Nephron (organoid): ENCODE results near the gene CNKSR3.

Experiments used
- H3K27ac Mint-ChIP-seq, 3 experiments: 2 replicates each; pipeline ENCODE4 v1.8.0; 2020; ENCODE audit warnings: mixed read lengths in 3 of 3, mild to moderate bottlenecking in 2 of 3, moderate library complexity in 1 of 3
- H3K27me3 Mint-ChIP-seq: 2 replicates; pipeline ENCODE4 v1.8.0; 2021; ENCODE audit warnings: low read depth, mild to moderate bottlenecking, moderate library complexity, mixed read lengths
- H3K36me3 Mint-ChIP-seq: 2 replicates; pipeline ENCODE4 v1.8.0; 2020; ENCODE audit warnings: low read depth, mixed read lengths
- H3K4me1 Mint-ChIP-seq: 2 replicates; pipeline ENCODE4 v1.8.0; 2020; ENCODE audit warnings: mixed read lengths
- H3K4me3 Mint-ChIP-seq, 3 experiments: 2 replicates each; pipeline ENCODE4 v1.8.0; 2020; ENCODE audit warnings: mild to moderate bottlenecking in 3 of 3, mixed read lengths in 3 of 3, moderate library complexity in 2 of 3
- H3K9me3 Mint-ChIP-seq: 2 replicates; pipeline ENCODE4 v1.8.0; 2020; ENCODE audit warnings: mixed read lengths
- CTCF ChIP-seq, 3 experiments: fragments of 200-600 bp; sonication (generic); IDR thresholded peaks; one replicate each; pipeline ENCODE4 v1.5.0; 2021; ENCODE audit warnings: antibody characterized with exemption in 3 of 3; ENCODE audit not compliant: unreplicated experiment in 3 of 3

The CNKSR3 gene

GRCh38 chr6:154411076-154411475 is 99.4 kb downstream of the CNKSR3 start:
- peak overlapping the region; percentile 82 to 91 (median 90) for H3K27ac Mint-ChIP-seq
- H3K4me3 Mint-ChIP-seq, result peak overlapping the region in 1 of 3 experiments; percentile 26
- H3K36me3 Mint-ChIP-seq, result peaks cover 67% of the 10 kb centered on the region
- no peak for TF ChIP-seq CTCF (IDR thresholded peaks at IDR 0.05; ENCODE audit: unreplicated experiment in 3 of 3)
- no peaks in the 10 kb centered on the region for H3K9me3 Mint-ChIP-seq
- H3K27me3 Mint-ChIP-seq, result no peaks in the 10 kb centered on the region
- H3K4me1 Mint-ChIP-seq, result peaks cover 33% of the 10 kb centered on the region

GRCh38 chr6:154410619-154411072 is 99.8 kb downstream of the CNKSR3 start:
- no peak for TF ChIP-seq CTCF (IDR thresholded peaks at IDR 0.05; ENCODE audit: unreplicated experiment in 3 of 3)
- H3K27me3 Mint-ChIP-seq, result no peaks in the 10 kb centered on the region

GRCh38 chr6:154408891-154409500 is 101.5 kb downstream of the CNKSR3 start:
- no peak overlapping the region for H3K4me3 Mint-ChIP-seq
- H3K27ac Mint-ChIP-seq, result peak overlapping the region; percentile 25 to 59 (median 29)
- H3K36me3 Mint-ChIP-seq, result peaks cover 72% of the 10 kb centered on the region
- peaks cover 35% of the 10 kb centered on the region for H3K4me1 Mint-ChIP-seq
- no peaks in the 10 kb centered on the region for H3K27me3 Mint-ChIP-seq
- H3K9me3 Mint-ChIP-seq, result no peaks in the 10 kb centered on the region
- peak; percentile 19 to 42 (median 26) for TF ChIP-seq CTCF (IDR thresholded peaks at IDR 0.05; ENCODE audit: unreplicated experiment in 3 of 3)

More at GRCh38 chr6:154410619-154411072, 99.8 kb downstream of the CNKSR3 start:
- Mint-ChIP-seq H3K9me3 (no peaks in the 10 kb centered on the region), H3K27ac (peak overlapping the region; percentile 82 to 91 (median 90)), H3K4me1 (peaks cover 37% of the 10 kb centered on the region), H3K36me3 (peaks cover 67% of the 10 kb centered on the region), H3K4me3 (peak overlapping the region in 2 of 3 experiments; percentile 22 to 26)

DNA sequence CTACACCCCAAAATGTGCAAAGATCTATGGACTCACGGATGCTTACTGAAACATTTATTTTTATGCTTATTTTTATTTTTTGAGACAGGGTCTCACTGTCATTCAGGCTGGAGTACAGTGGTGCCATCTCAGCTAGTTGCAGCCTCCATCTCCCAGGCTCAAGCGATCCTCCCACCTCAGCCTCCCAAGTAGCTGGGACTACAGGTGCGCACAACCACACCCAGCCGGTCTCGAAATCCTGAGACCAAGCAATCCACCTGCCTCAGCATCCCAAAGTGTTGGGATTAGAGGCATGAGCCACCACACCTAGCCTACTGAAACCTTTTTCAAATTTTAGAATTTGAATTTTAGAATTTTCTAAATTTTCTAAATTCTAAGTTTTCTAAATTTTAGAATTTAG is 103.0 kb downstream of the CNKSR3 start:
- Mint-ChIP-seq H3K4me3 (no peak overlapping the region), H3K27ac (no peak overlapping the region), H3K27me3 (no peaks in the 10 kb centered on the region), H3K36me3 (peaks cover 65% of the 10 kb centered on the region), H3K9me3 (no peaks in the 10 kb centered on the region), H3K4me1 (peaks cover 32% of the 10 kb centered on the region)
- no peak for TF ChIP-seq CTCF (IDR thresholded peaks at IDR 0.05; ENCODE audit: unreplicated experiment in 3 of 3)

DNA sequence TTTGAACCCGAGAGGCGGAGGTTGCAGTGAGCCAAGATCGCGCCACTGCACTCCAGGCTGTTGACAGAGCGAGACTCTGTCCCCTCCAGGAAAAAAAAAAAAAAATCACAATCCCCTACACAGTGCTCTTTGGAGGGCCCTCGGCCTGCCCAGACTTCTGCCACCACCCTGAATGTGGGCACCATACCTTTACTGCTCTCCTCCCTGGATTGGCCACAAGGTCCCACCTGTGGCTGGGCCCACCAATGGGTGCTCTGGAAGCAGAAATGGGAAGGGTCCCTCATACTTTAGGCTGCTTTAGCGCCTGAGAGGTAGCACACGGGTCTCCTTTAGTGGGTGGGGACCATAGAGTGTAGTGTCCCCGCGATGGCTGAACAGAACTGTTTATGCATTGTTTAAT is 103.6 kb downstream of the CNKSR3 start:
- TF ChIP-seq CTCF (IDR thresholded peaks at IDR 0.05; ENCODE audit: unreplicated experiment in 3 of 3), result no peak
- peaks cover 26% of the 10 kb centered on the region for H3K4me1 Mint-ChIP-seq
- H3K27me3 Mint-ChIP-seq, result no peaks in the 10 kb centered on the region
- H3K9me3 Mint-ChIP-seq, result no peaks in the 10 kb centered on the region
- H3K36me3 Mint-ChIP-seq, result peaks cover 66% of the 10 kb centered on the region
- no peak overlapping the region for H3K27ac Mint-ChIP-seq
- H3K4me3 Mint-ChIP-seq, result no peak overlapping the region

- Mint-ChIP-seq H3K27ac (peak overlapping the region in 2 of 3 experiments; percentile 35 to 38), H3K9me3 (no peaks in the 10 kb centered on the region), H3K36me3 (peaks cover 68% of the 10 kb centered on the region), H3K4me3 (no peak overlapping the region), H3K27me3 (peaks cover 4% of the 10 kb centered on the region), H3K4me1 (peaks cover 20% of the 10 kb centered on the region)
- TF ChIP-seq CTCF (IDR thresholded peaks at IDR 0.05; ENCODE audit: unreplicated experiment in 3 of 3), result no peak
Observed at GRCh38 chr6:154406301-154406700, 104.2 kb downstream of the CNKSR3 start.
